DOHH2 (cell line): ENCODE measurements around the gene LILRB2.
"Not testable (repeated sequence)": the region's sequence is repeated elsewhere in the genome, so short reads cannot be mapped to it uniquely, and the experiment has no call there.

Experiments used
- EZH2phosphoT487 ChIP-seq: fragments of 200-600 bp; sonication (generic); IDR thresholded peaks from 2 replicates; pipeline ENCODE4 v1.6.1; 2017; ENCODE audit warnings: borderline replicate concordance, mild to moderate bottlenecking, antibody characterized with exemption, low read length, moderate library complexity, mixed read lengths
- TF ChIP-seq, protein P1 (sequence below): fragments of 200-600 bp; sonication (generic); IDR thresholded peaks from one replicate; pipeline ENCODE4 v1.5.1; 2014; ENCODE audit warnings: antibody characterized with exemption, mild to moderate bottlenecking, low read depth, low read length; ENCODE audit not compliant: poor library complexity, severe bottlenecking

- TF ChIP-seq, protein P1, sequence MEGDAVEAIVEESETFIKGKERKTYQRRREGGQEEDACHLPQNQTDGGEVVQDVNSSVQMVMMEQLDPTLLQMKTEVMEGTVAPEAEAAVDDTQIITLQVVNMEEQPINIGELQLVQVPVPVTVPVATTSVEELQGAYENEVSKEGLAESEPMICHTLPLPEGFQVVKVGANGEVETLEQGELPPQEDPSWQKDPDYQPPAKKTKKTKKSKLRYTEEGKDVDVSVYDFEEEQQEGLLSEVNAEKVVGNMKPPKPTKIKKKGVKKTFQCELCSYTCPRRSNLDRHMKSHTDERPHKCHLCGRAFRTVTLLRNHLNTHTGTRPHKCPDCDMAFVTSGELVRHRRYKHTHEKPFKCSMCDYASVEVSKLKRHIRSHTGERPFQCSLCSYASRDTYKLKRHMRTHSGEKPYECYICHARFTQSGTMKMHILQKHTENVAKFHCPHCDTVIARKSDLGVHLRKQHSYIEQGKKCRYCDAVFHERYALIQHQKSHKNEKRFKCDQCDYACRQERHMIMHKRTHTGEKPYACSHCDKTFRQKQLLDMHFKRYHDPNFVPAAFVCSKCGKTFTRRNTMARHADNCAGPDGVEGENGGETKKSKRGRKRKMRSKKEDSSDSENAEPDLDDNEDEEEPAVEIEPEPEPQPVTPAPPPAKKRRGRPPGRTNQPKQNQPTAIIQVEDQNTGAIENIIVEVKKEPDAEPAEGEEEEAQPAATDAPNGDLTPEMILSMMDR, result not testable (repeated sequence)
- not testable (repeated sequence) for TF ChIP-seq EZH2phosphoT487
These were observed 41.4 kb upstream of the LILRB2 start for GRCh38 chr19:54322295-54322694.
